ENCODE data around the gene HGS.

- TF ChIP-seq CTCF (IDR thresholded peaks at IDR 0.05) (no peak), POLR2A (IDR thresholded peaks at IDR 0.05) (no peak)
These were observed 666 bp downstream of the HGS start for GRCh38 chr17:81684442-81684911.

All from esophagus squamous epithelium (tissue), 4 donors.